ENCODE results near the gene CHKA.

The CHKA gene

GRCh38 chr11:68013611-68014156 is 107.5 kb downstream of the CHKA start:
- DNase-seq (ENCODE audit: low spot score) = no peak

- DNase-seq (ENCODE audit: low spot score) = peak; percentile 43
Observed at GRCh38 chr11:68012843-68013610, 108.2 kb downstream of the CHKA start.

GRCh38 chr11:68012044-68012842 is 108.9 kb downstream of the CHKA start:
- no peak for DNase-seq (ENCODE audit: low spot score)

- no peak for DNase-seq (ENCODE audit: low spot score)
Observed at GRCh38 chr11:68011051-68011943, 109.9 kb downstream of the CHKA start.

- peak; percentile 75 for DNase-seq (ENCODE audit: low spot score)
Observed at GRCh38 chr11:68010090-68011041, 110.8 kb downstream of the CHKA start, which contains the start of gene ALDH3B1. TSS of gene ALDH3B1 (plus strand) at chr11:68010327. CDS start at chr11:68015298, 4,971 bp downstream.

GRCh38 chr11:68009391-68010089 is 111.6 kb downstream of the CHKA start:
- DNase-seq (ENCODE audit: low spot score) = no peak

GRCh38 chr11:68008381-68009337 is 112.5 kb downstream of the CHKA start:
- DNase-seq (ENCODE audit: low spot score) = no peak

GRCh38 chr11:68007498-68008380 is 113.4 kb downstream of the CHKA start:
- no peak for DNase-seq (ENCODE audit: low spot score)

GRCh38 chr11:68006606-68007166 is 114.5 kb downstream of the CHKA start:
- DNase-seq (ENCODE audit: low spot score) = no peak

- peak; percentile 2 for DNase-seq (ENCODE audit: low spot score)
Observed at GRCh38 chr11:68004551-68005335, 116.4 kb downstream of the CHKA start.

- DNase-seq (ENCODE audit: low spot score) = peak; percentile 86
Observed at GRCh38 chr11:68003846-68004550, 117.2 kb downstream of the CHKA start, which contains the start of gene UNC93B1. TSS of gene UNC93B1 (minus strand) at chr11:68004097. CDS start at chr11:68004043, 54 bp downstream.

- DNase-seq (ENCODE audit: low spot score) = peak; percentile 68
Observed at GRCh38 chr11:68002938-68003845, 118.0 kb downstream of the CHKA start.
